Esophagus muscularis mucosa (tissue), 4 donors: ENCODE measurements around the gene SREBF1. TPM values are rescaled to one million over a fixed set of nuclear protein-coding genes. Genes with fewer than 3 reads are reported as not detected.

Experiments
- DNase-seq: peaks from one replicate; pipeline ENCODE4 v3.0.0-alpha.2; 2017; ENCODE audit errors: extremely low spot score
- H3K27ac ChIP-seq, 4 donors: fragments of 200-600 bp; sonication (generic); replicated peaks in 1 of 4; 1 replicate in 3 of 4; 2 replicates in 1 of 4; pipeline ENCODE4 v1.5.1; 2016 to 2019; ENCODE audit warnings: mild to moderate bottlenecking in 1 of 4
- H3K27me3 ChIP-seq, 4 donors: fragments of 200-600 bp; sonication (generic); one replicate each; pipeline versions ENCODE4 v1.5.1 to v1.6.0; 2016 to 2019
- H3K36me3 ChIP-seq, 4 donors: fragments of 200-600 bp; sonication (generic); one replicate each; pipeline ENCODE4 v1.5.1; 2016 to 2019
- H3K4me1 ChIP-seq, 4 donors: fragments of 200-600 bp; sonication (generic); one replicate each; pipeline ENCODE4 v1.5.1; 2016 to 2019
- H3K4me3 ChIP-seq, 4 donors: fragments of 200-600 bp; sonication (generic); 1 replicate in 2 of 4; 2 replicates in 2 of 4; pipeline ENCODE4 v1.5.1; 2016 to 2019; ENCODE audit warnings: mild to moderate bottlenecking in 4 of 4, moderate library complexity in 1 of 4
- H3K9me3 ChIP-seq, 4 donors: fragments of 200-600 bp; sonication (generic); 1 replicate in 3 of 4; 2 replicates in 1 of 4; pipeline ENCODE4 v1.5.1; 2016 to 2019
- CTCF ChIP-seq, 3 experiments: fragments of 200-600 bp in 2 of 3; fragments of 450-650 bp in 1 of 3; sonication (generic) in 2 of 3; IDR thresholded peaks; one replicate each; pipeline ENCODE4 v1.5.1; 2017 to 2019; ENCODE audit warnings: antibody characterized with exemption in 3 of 3, mild to moderate bottlenecking in 2 of 3, moderate library complexity in 1 of 3
- EP300 ChIP-seq: sonication (generic); formaldehyde crosslinking; IDR thresholded peaks from one replicate; pipeline ENCODE4 v1.6.1; 2017; ENCODE audit warnings: antibody characterized with exemption
- POLR2A ChIP-seq: fragments of 450-650 bp; IDR thresholded peaks from one replicate; pipeline ENCODE4 v1.6.1; 2017; ENCODE audit warnings: antibody characterized with exemption, moderate library complexity, mild to moderate bottlenecking, low read depth
- POLR2AphosphoS5 ChIP-seq, 2 donors: sonication (generic); formaldehyde crosslinking; IDR thresholded peaks; one replicate each; pipeline ENCODE4 v1.6.1; 2017; ENCODE audit warnings: antibody characterized with exemption in 2 of 2
- WGBS: methylation state at CpG from one replicate; pipeline ENCODE4 v1.1.5; 2018; 5-methylcytosine and 5-hydroxymethylcytosine counted together
- intact Hi-C: fragments of 100-400 bp; cut with DNase I; formaldehyde crosslinking; loops from one replicate; pipeline ENCODE4 v1.15.1; 2023
- total RNA-seq, 4 donors: library from RNA; depleted of rRNA; stranded (reverse); fragments of >200 nt; gene quantifications; one replicate each; pipeline versions ENCODE4 v1.1.0 to v1.2.1, GENCODE V29; 2016

The SREBF1 gene
- total RNA-seq, 4 donors from 2014 or later, result 28.1 to 62.6 (median 39.7) TPM

- Histone ChIP-seq H3K4me3 (peak overlapping the region in 1 of 4 donors; percentile 55), H3K27me3 (no peaks in the 10 kb centered on the region), H3K4me1 (peaks cover 47 to 95% (median 85%) of the 10 kb centered on the region in 4 donors), H3K36me3 (peaks cover 11 to 52% (median 38%) of the 10 kb centered on the region in 4 donors), H3K9me3 (no peaks in the 10 kb centered on the region), H3K27ac (peak overlapping the region in 1 of 4 donors; percentile 20)
- 77% methylated on average over 7 of the region's 7 CpGs for WGBS
- intact Hi-C loops, result no loop called here
- DNase-seq, result no peak
- TF ChIP-seq CTCF (IDR thresholded peaks at IDR 0.05), result no peak
- TF ChIP-seq POLR2A, result no peak
- no peak for TF ChIP-seq EP300
- TF ChIP-seq POLR2AphosphoS5 (IDR thresholded peaks at IDR 0.05), result no peak
Measured at GRCh38 chr17:17820463-17821158, 16.2 kb downstream of the SREBF1 start.

GRCh38 chr17:17820046-17820445 lies 16.7 kb downstream of the SREBF1 start:
- peaks cover 12 to 57% (median 41%) of the 10 kb centered on the region in 4 donors for H3K36me3 ChIP-seq
- peak overlapping the region in 2 of 4 donors; percentile 20 to 50 for H3K27ac ChIP-seq
- no peaks in the 10 kb centered on the region for H3K27me3 ChIP-seq
- no peak overlapping the region for H3K4me3 ChIP-seq
- no peaks in the 10 kb centered on the region for H3K9me3 ChIP-seq
- intact Hi-C loops, result no loop called here
- 88% methylated on average over 8 of the region's 10 CpGs for WGBS
- H3K4me1 ChIP-seq, result peaks cover 47 to 95% (median 85%) of the 10 kb centered on the region in 4 donors
- TF ChIP-seq POLR2A, result no peak
- TF ChIP-seq CTCF (IDR thresholded peaks at IDR 0.05), result no peak
- no peak for TF ChIP-seq POLR2AphosphoS5 (IDR thresholded peaks at IDR 0.05)
- no peak for TF ChIP-seq EP300
- DNase-seq, result no peak

GRCh38 chr17:17819561-17819995 lies 17.2 kb downstream of the SREBF1 start:
- H3K4me1 ChIP-seq, result peaks cover 47 to 95% (median 85%) of the 10 kb centered on the region in 4 donors
- WGBS, result 27% methylated on average over 4 of the region's 12 CpGs

GRCh38 chr17:17819111-17819510 lies 17.7 kb downstream of the SREBF1 start:
- Histone ChIP-seq H3K27me3 (no peaks in the 10 kb centered on the region), H3K4me1 (peaks cover 47 to 95% (median 84%) of the 10 kb centered on the region in 4 donors), H3K9me3 (no peaks in the 10 kb centered on the region), H3K27ac (peak overlapping the region in 1 of 4 donors; percentile 50), H3K36me3 (peaks cover 17 to 67% (median 50%) of the 10 kb centered on the region in 4 donors), H3K4me3 (no peak overlapping the region)
- DNase-seq, result no peak
- WGBS, result 71% methylated on average over 10 of the region's 12 CpGs
- TF ChIP-seq POLR2AphosphoS5 (IDR thresholded peaks at IDR 0.05) (no peak), EP300 (no peak), CTCF (IDR thresholded peaks at IDR 0.05) (no peak), POLR2A (no peak)
- intact Hi-C loops, result no loop called here

More at GRCh38 chr17:17819561-17819995, 17.2 kb downstream of the SREBF1 start:
- Histone ChIP-seq H3K36me3 (peaks cover 16 to 62% (median 46%) of the 10 kb centered on the region in 4 donors), H3K27ac (peak overlapping the region in 1 of 4 donors; percentile 50), H3K4me3 (no peak overlapping the region), H3K27me3 (no peaks in the 10 kb centered on the region), H3K9me3 (no peaks in the 10 kb centered on the region)
- no peak for TF ChIP-seq POLR2A
- peak in 1 of 2 donors; percentile 22 for TF ChIP-seq POLR2AphosphoS5 (IDR thresholded peaks at IDR 0.05)
- no peak for DNase-seq
- intact Hi-C loops, result no loop called here

GRCh38 chr17:17818088-17818526 lies 18.7 kb downstream of the SREBF1 start:
- Histone ChIP-seq H3K36me3 (peaks cover 20 to 77% (median 57%) of the 10 kb centered on the region in 4 donors), H3K4me3 (no peak overlapping the region), H3K27me3 (no peaks in the 10 kb centered on the region), H3K27ac (peak overlapping the region in 2 of 4 donors; percentile 43 to 51), H3K9me3 (no peaks in the 10 kb centered on the region), H3K4me1 (peaks cover 44 to 97% (median 78%) of the 10 kb centered on the region in 4 donors)
- no peak for DNase-seq
- TF ChIP-seq EP300 (no peak), POLR2A (no peak), POLR2AphosphoS5 (IDR thresholded peaks at IDR 0.05) (no peak), CTCF (IDR thresholded peaks at IDR 0.05) (no peak)
- WGBS, result 81% methylated on average over 6 of the region's 10 CpGs
- intact Hi-C loops, result no loop called here
